CD14-positive monocyte (primary cell): ENCODE data around the gene CDH13. TPM values are rescaled to one million over a fixed set of nuclear protein-coding genes. Genes with fewer than 3 reads are reported as not detected.

ENCODE experiments used
- DNase-seq, 3 donors: peaks; one replicate each; pipeline ENCODE4 v3.0.0-alpha.2; 2011 to 2022
- H2AFZ ChIP-seq: 2 replicates; pipeline ENCODE4 v1.6.0; 2012; ENCODE audit warnings: mild to moderate bottlenecking, low read depth, low read length, inconsistent platforms; ENCODE audit not compliant: insufficient read depth, poor library complexity, severe bottlenecking
- H3K27ac ChIP-seq, 2 donors: 1 replicate in 1 of 2; 2 replicates in 1 of 2; pipeline ENCODE4 v1.5.1; 2012 to 2013; ENCODE audit warnings: low read length in 2 of 2, control low read depth in 1 of 2, inconsistent platforms in 1 of 2, low read depth in 1 of 2, mild to moderate bottlenecking in 1 of 2
- H3K27me3 ChIP-seq, 2 donors: one replicate each; pipeline versions ENCODE4 v1.6.0 to v1.6.1; 2011 to 2013; ENCODE audit warnings: low read length in 2 of 2; ENCODE audit not compliant: control insufficient read depth in 2 of 2, insufficient read depth in 2 of 2
- H3K36me3 ChIP-seq, 2 donors: replicated peaks in 1 of 2; 1 replicate in 1 of 2; 2 replicates in 1 of 2; pipeline versions ENCODE4 v1.5.1 to v1.6.1; 2012 to 2013; ENCODE audit warnings: low read length in 2 of 2, control low read depth in 1 of 2, inconsistent platforms in 1 of 2, mild to moderate bottlenecking in 1 of 2; ENCODE audit not compliant: insufficient read depth in 2 of 2, control insufficient read depth in 1 of 2
- H3K4me1 ChIP-seq, 2 donors: 1 replicate in 1 of 2; 2 replicates in 1 of 2; pipeline versions ENCODE4 v1.5.1 to v1.6.1; 2012 to 2013; ENCODE audit warnings: low read length in 2 of 2, control low read depth in 1 of 2, inconsistent platforms in 1 of 2, mild to moderate bottlenecking in 1 of 2, moderate library complexity in 1 of 2; ENCODE audit not compliant: insufficient read depth in 2 of 2, control insufficient read depth in 1 of 2
- H3K4me2 ChIP-seq: replicated peaks from 2 replicates; pipeline ENCODE3; 2012; ENCODE audit warnings: low read length, moderate library complexity, mild to moderate bottlenecking; ENCODE audit not compliant: poor library complexity, severe bottlenecking; ENCODE audit errors: extremely low read depth
- H3K4me3 ChIP-seq, 3 experiments: fragments of 200-600 bp in 1 of 3; sonication (generic) in 1 of 3; replicated peaks in 1 of 3; 1 replicate in 2 of 3; 2 replicates in 1 of 3; pipeline ENCODE4 v1.5.1; 2011 to 2013; ENCODE audit warnings: low read length in 3 of 3, mild to moderate bottlenecking in 3 of 3, control low read depth in 2 of 3, low read depth in 2 of 3, inconsistent platforms in 1 of 3, moderate library complexity in 1 of 3
- H3K79me2 ChIP-seq: 2 replicates; pipeline ENCODE4 v1.6.0; 2012; ENCODE audit warnings: mild to moderate bottlenecking, control low read depth, inconsistent platforms, low read length, moderate library complexity; ENCODE audit not compliant: insufficient read depth
- H3K9ac ChIP-seq: 2 replicates; pipeline ENCODE4 v1.6.0; 2017; ENCODE audit warnings: low read length, mild to moderate bottlenecking; ENCODE audit not compliant: insufficient read depth, poor library complexity, severe bottlenecking
- H3K9me3 ChIP-seq, 2 donors: replicated peaks in 1 of 2; 1 replicate in 1 of 2; 2 replicates in 1 of 2; pipeline versions ENCODE4 v1.5.1 to v1.6.1; 2012 to 2013; ENCODE audit warnings: low read length in 2 of 2, control low read depth in 1 of 2; ENCODE audit not compliant: control insufficient read depth in 1 of 2, insufficient read depth in 1 of 2
- H4K20me1 ChIP-seq: 2 replicates; pipeline ENCODE4 v1.6.0; 2012; ENCODE audit warnings: mild to moderate bottlenecking, low read length, control low read depth, moderate library complexity; ENCODE audit not compliant: insufficient read depth
- H3K27ac Mint-ChIP-seq, 7 donors: one replicate each; pipeline ENCODE4 v1.8.0; 2020; ENCODE audit warnings: mild to moderate bottlenecking in 7 of 7, mixed read lengths in 7 of 7, moderate library complexity in 6 of 7, inconsistent platforms in 2 of 7
- H3K27me3 Mint-ChIP-seq, 3 donors: one replicate each; pipeline ENCODE4 v1.8.0; 2021 to 2022; ENCODE audit warnings: low read depth in 3 of 3, mild to moderate bottlenecking in 3 of 3, mixed read lengths in 3 of 3, moderate library complexity in 3 of 3, inconsistent platforms in 1 of 3
- H3K36me3 Mint-ChIP-seq, 2 donors: one replicate each; pipeline ENCODE4 v1.8.0; 2020; ENCODE audit warnings: mixed read lengths in 2 of 2, inconsistent platforms in 1 of 2, mild to moderate bottlenecking in 1 of 2
- H3K4me1 Mint-ChIP-seq: one replicate; pipeline ENCODE4 v1.8.0; 2020; ENCODE audit warnings: mild to moderate bottlenecking, mixed read lengths
- H3K4me3 Mint-ChIP-seq, 2 donors: one replicate each; pipeline ENCODE4 v1.8.0; 2020; ENCODE audit warnings: mild to moderate bottlenecking in 2 of 2, mixed read lengths in 2 of 2, moderate library complexity in 1 of 2
- H3K9me3 Mint-ChIP-seq, 7 donors: one replicate each; pipeline ENCODE4 v1.8.0; 2020 to 2022; ENCODE audit warnings: mixed read lengths in 7 of 7, mild to moderate bottlenecking in 6 of 7, moderate library complexity in 6 of 7, inconsistent platforms in 2 of 7
- CTCF ChIP-seq: fragments of 200-600 bp; IDR thresholded peaks from one replicate; pipeline ENCODE4 v1.8.0; 2022; ENCODE audit warnings: antibody characterized with exemption, mild to moderate bottlenecking
- WGBS: methylation state at CpG from one replicate; pipeline ENCODE4 v1.1.5; 2013; ENCODE audit warnings: missing lambda C conversion rate; ENCODE audit not compliant: insufficient coverage; 5-methylcytosine and 5-hydroxymethylcytosine counted together
- intact Hi-C, 2 donors: fragments of 100-400 bp; cut with micrococcal nuclease; formaldehyde crosslinking; loops; one replicate each; pipeline versions ENCODE4 v1.15.0 to v1.15.1; 2023
- polyA plus RNA-seq, 3 donors: library from polyadenylated mRNA; depleted of rRNA in 1 of 3; unstranded in 2 of 3; stranded (reverse) in 1 of 3; fragments of 300-500 nt in 2 of 3; fragments of >200 nt in 1 of 3; fragmentation: Illumina TruSeq in 2 of 3; gene quantifications; 1 replicate in 2 of 3; 2 replicates in 1 of 3; pipeline ENCODE4 v1.2.3, GENCODE V29; 2012 to 2021

The CDH13 gene
- polyA plus RNA-seq, 3 donors = 0.13 to 0.19 TPM; not detected in 1

- Mint-ChIP-seq H3K36me3 (no peaks in the 10 kb centered on the region), H3K27me3 (no peaks in the 10 kb centered on the region), H3K4me3 (no peak overlapping the region), H3K27ac (no peak overlapping the region), H3K9me3 (peaks cover 3 to 26% (median 8%) of the 10 kb centered on the region in 7 donors), H3K4me1 (no peaks in the 10 kb centered on the region)
- no peak overlapping the region for H2AFZ ChIP-seq
- no peak overlapping the region for H3K9ac ChIP-seq
- no peaks in the 10 kb centered on the region for H3K4me1 ChIP-seq
- no peak for DNase-seq
- no peaks in the 10 kb centered on the region for H3K36me3 ChIP-seq
- no peaks in the 10 kb centered on the region for H3K27me3 ChIP-seq
- WGBS = no CpG with 5 or more reads among the region's 1 CpG
- H4K20me1 ChIP-seq = no peaks in the 10 kb centered on the region
- no peak overlapping the region for H3K4me2 ChIP-seq
- peaks cover 15 to 18% of the 10 kb centered on the region in 2 donors for H3K9me3 ChIP-seq
- H3K27ac ChIP-seq = no peak overlapping the region
- H3K4me3 ChIP-seq = no peak overlapping the region
- no peak for TF ChIP-seq CTCF
- intact Hi-C loops = no loop called here
- no peaks in the 10 kb centered on the region for H3K79me2 ChIP-seq
Observed at GRCh38 chr16:82867485-82867884, 240.7 kb downstream of the CDH13 start.

GRCh38 chr16:82874271-82874670, 247.5 kb downstream of the CDH13 start:
- H3K4me2 ChIP-seq = no peak overlapping the region
- H3K36me3 Mint-ChIP-seq = no peaks in the 10 kb centered on the region
- intact Hi-C loops = no loop called here
- H3K79me2 ChIP-seq = no peaks in the 10 kb centered on the region
- 88% methylated on average over 6 of the region's 7 CpGs for WGBS
- H4K20me1 ChIP-seq = no peaks in the 10 kb centered on the region
- H3K9me3 Mint-ChIP-seq = peaks cover 0 to 5% (median 3%) of the 10 kb centered on the region in 7 donors
- H3K9ac ChIP-seq = no peak overlapping the region
- no peak overlapping the region for H3K4me3 Mint-ChIP-seq
- no peak overlapping the region for H2AFZ ChIP-seq
- DNase-seq = no peak
- no peaks in the 10 kb centered on the region for H3K4me1 Mint-ChIP-seq
- no peak for TF ChIP-seq CTCF
- no peaks in the 10 kb centered on the region for H3K9me3 ChIP-seq
- no peak overlapping the region for H3K4me3 ChIP-seq
- H3K27me3 ChIP-seq = no peaks in the 10 kb centered on the region
- H3K27ac ChIP-seq = no peak overlapping the region
- no peaks in the 10 kb centered on the region for H3K4me1 ChIP-seq
- no peak overlapping the region for H3K27ac Mint-ChIP-seq
- no peaks in the 10 kb centered on the region for H3K36me3 ChIP-seq
- peaks cover 0 to 4% (median 0%) of the 10 kb centered on the region in 3 donors for H3K27me3 Mint-ChIP-seq
